ENCODE measurements around the gene COL24A1.
"Not testable (repeated sequence)": the region's sequence is repeated elsewhere in the genome, so short reads cannot be mapped to it uniquely, and the experiment has no call there.

The COL24A1 gene

DNA sequence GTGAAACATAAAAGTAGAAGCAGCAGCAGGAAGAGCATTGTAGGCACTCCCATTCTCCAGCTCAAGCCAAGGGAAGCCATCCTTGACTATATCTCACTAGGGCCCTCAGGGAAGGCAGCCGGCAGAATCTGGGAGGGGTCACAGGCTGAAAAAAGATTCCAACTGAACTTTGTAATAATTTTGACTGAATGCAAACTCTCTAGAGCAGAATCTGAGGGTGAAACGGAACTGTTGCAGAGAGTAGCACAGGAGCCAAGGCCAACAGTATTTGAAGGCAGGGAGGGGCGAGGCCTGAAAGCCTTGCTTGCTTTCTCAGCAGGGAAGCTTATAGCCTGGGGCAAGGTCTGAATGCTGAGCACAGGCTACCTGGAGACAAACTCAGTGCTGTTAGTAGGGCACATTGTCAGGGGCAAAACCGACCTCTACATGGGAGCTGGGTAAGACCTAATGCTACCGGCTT lies 180.6 kb downstream of the COL24A1 start:
- no peak for DNase-seq

DNA sequence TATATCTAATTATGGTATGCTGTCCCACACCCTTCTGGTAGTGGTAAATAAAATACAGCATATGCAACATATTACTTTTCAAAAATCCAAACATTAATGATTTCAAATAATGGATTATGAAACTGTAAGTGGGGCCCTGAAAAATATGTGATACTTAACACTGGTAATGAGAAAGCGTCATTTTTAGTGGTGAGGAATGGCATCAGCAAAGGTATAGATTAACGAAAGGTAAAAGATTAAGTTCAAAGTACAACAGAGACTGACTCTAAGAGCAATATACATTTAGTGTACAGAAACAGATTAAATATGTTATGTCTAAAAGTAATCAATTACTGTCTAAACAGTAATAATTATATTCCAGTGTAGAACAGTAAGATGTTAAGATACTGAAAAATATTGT lies 194.1 kb downstream of the COL24A1 start:
- no peak for DNase-seq

- DNase-seq, result no peak
Observed at GRCh38 chr1:85957760-85958159, 198.8 kb downstream of the COL24A1 start.

- not testable (repeated sequence) for DNase-seq
Observed at GRCh38 chr1:85955218-85955617, 201.4 kb downstream of the COL24A1 start.

DNA sequence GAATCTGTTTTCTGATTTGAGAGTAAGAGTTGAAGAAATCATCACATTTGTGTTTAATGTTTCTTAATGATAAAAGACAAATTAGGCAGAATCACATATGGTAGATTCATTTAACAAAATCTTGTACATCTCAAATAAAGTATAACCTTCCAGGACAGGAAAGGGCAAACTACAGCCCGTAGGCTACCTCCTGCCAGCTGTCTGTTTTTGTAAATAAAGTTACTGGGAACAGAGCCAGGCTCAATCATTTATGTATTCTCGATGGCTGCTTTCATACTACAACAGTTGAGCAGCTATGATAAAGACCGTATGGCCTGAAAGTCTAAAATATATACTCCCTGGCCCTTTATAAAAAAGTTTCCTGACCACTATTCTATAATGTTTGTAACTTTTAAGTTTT lies 204.1 kb downstream of the COL24A1 start:
- no peak for DNase-seq

DNA sequence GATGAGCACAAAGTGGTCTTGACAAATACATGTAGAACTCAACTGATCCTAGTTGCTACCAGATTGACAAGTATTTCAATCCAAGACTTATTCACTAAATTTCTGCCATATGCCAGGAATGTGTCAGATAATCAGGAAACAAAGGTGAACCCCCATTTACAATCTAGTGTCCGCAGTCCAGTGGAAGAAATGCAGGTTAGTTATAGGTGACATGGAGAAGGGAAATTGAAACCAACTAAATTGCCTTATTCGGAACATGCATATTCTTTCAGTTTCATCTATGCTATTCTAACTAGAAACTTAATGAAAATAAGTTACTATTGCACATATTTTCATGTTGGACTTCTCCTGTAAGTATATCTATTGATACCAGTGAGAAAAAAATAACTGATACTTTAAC lies 209.4 kb downstream of the COL24A1 start:
- DNase-seq, result no peak

GRCh38 chr1:85943945-85944344 lies 212.6 kb downstream of the COL24A1 start:
- no peak for DNase-seq

DNA sequence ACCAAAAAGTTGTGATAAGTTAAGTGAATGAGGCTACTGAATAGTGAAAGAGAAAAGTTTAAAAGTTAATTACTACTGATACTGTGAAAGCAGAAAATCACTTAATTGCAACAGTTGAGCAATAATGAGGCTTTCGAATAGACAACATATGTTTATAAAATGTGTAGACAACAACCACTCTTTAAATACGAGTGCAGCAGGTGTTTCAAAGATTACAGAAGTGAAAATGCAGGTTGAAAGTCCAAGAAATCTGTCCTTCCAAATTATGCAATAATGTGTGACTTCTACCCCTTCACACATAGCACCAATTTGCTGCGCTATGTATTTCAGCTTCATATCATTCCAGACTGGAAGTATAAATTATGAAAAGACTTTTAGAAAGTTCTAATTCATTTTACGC lies 213.0 kb downstream of the COL24A1 start:
- DNase-seq, result no peak

- DNase-seq, result no peak
Observed at GRCh38 chr1:85940656-85941306, 215.8 kb downstream of the COL24A1 start.

- no peak for DNase-seq
Observed at GRCh38 chr1:85938829-85939228, 217.7 kb downstream of the COL24A1 start.

DNA sequence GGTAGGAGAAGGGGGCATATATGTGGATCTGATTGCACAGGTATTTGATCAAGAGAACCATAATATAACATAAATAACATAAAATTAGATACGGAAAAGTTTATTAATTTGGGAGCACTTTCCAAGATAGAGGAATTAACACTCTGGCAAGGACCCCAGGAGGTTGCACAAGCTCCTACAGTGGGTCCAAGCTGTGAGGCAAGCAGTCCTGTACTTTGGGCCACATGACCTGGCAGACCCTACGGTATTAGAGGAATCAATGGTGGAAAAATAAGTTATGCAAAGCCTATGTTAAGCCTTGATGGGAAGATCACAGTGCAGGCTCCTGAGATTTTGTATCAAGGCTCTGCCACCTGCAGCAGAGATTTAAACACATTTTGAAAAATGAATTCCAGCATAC lies 220.1 kb downstream of the COL24A1 start:
- no peak for DNase-seq

DNA sequence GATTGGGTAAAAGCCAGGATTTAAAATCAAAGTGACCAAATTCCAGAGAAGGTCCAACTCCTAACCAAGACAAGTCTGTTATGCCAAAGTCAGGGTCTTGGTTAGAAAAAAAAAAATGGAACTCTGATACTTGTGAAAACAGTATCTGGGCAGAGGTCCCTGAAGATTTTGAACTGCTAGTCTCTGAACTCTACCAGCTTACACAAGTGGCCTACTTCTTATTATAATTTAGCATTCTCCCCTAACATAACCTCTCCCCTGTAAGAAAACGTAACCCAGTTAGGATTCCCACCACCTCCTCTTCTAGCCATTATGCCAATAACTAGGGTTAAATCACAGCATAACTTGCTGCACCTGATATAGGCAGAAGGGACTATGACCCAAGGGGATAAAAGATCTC lies 220.5 kb downstream of the COL24A1 start:
- no peak for DNase-seq

- DNase-seq, result no peak
Observed at GRCh38 chr1:85935234-85935633, 221.3 kb downstream of the COL24A1 start.

- no peak for DNase-seq
Observed at GRCh38 chr1:85934516-85934915, 222.1 kb downstream of the COL24A1 start.

- DNase-seq, result peak; percentile 20
Observed at GRCh38 chr1:85933961-85934360, 222.6 kb downstream of the COL24A1 start.

GRCh38 chr1:85911742-85912141 lies 244.8 kb downstream of the COL24A1 start:
- DNase-seq, result no peak

DNA sequence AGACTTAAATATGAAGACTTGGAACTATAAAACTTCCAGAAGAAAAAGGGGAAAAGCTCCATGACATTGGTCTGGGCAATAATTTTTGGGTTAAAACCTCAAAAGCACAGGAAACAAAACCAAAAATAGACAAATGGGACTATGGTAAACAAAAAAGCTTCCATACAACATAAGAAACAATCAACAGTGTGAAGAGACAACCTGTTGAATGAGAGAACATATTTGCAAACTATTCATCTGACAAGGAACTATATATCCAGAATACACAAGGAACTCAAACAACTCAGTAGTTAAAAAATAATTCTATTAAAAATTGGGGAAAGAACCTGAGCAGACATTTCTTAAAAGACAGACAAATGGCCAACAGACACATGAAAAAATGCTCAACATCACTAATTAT lies 255.7 kb downstream of the COL24A1 start:
- no peak for DNase-seq

GRCh38 chr1:85898861-85899260 lies 257.7 kb downstream of the COL24A1 start:
- no peak for DNase-seq

DNA sequence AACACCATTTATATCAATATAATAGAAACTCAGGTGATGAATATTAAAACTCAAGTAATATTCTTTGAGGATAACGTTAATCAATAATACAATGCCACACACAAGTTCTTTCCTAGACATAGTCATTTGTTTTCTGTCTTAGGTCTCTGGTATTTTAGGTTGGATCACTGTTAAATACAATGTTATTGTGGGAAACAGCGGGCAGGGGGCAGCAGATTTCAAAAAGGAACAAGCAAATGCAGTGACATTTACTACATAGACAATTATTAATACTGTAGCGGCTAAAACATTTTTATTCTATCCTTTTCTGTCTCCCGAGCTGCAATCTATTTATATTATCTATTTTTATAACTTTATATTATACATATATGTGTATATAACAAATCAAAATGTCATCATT lies 261.9 kb downstream of the COL24A1 start:
- DNase-seq, result peak; percentile 13

GRCh38 chr1:85892366-85892765 lies 264.2 kb downstream of the COL24A1 start:
- no peak for DNase-seq

GRCh38 chr1:85889870-85890269 lies 266.7 kb downstream of the COL24A1 start:
- no peak for DNase-seq

GRCh38 chr1:85888921-85889320 lies 267.7 kb downstream of the COL24A1 start:
- peak; percentile 69 for DNase-seq

DNA sequence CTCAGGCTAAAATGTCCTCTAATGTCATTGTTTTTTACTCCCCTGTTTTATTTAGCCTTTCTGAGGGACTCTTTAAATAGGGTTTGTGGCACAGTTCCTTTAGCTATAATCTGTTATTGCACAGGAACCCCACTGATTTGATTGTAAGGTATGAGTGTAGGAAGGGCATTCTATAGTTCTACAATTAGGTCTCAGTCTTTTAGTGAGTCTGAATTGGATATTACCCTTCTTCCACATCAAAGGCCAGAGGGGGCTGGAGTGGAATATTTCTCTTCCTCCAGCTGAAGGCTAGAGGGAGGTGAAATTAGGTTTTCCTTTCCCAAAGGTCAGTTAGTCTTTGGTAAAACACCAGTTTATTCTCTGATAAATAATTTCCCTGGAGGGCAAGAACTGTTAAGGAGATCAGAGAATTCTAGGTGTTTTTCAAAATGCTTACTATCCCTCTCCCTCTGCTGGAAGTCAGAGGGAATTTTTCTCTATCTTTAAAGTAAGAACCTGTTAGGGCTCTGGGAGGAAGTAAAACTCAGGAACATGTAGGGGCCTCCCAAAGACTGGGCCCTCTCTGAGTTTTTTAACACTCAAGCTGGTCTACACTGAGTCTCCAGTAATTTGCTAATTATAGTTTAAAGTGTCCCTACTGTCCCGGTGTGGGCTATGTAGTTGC lies 272.1 kb downstream of the COL24A1 start:
- DNase-seq, result no peak

DNA sequence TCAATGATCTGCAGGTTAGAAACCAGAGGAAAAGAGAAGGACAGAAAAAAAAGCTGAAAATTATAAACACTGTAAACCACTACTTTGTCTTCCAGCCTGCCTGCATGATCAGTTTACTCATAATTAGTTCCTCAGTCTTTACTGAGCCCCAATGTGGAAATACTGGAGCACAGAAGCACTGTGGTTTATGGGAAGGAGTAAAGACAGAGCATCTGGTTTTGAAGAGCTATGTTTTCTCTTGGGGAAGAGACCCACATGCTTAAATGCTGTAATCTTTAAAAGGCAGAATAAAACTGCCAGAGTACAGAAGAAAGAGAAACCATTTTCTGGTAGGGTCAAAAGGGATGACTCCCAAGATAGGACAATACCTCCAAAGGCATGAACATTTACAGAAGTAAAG lies 289.4 kb downstream of the COL24A1 start:
- no peak for DNase-seq

- no peak for DNase-seq
Observed at GRCh38 chr1:85865213-85865612, 291.4 kb downstream of the COL24A1 start.

Data from inflammatory macrophage treated with lipopolysaccharide for 4 hours (primary cell).